Esophagus (tissue), 2 donors: ENCODE data around the gene MFRP. TPM values are rescaled to one million over a fixed set of nuclear protein-coding genes. Genes with fewer than 3 reads are reported as not detected.

ENCODE experiments used
- H3K27ac ChIP-seq, 2 donors: one replicate each; pipeline ENCODE4 v1.5.1; 2013; ENCODE audit warnings: low read depth in 2 of 2, mild to moderate bottlenecking in 2 of 2, inconsistent platforms in 1 of 2, low read length in 1 of 2, moderate library complexity in 1 of 2
- H3K27me3 ChIP-seq, 2 donors: one replicate each; pipeline ENCODE4 v1.6.1; 2013; ENCODE audit warnings: low read length in 2 of 2, control low read depth in 1 of 2, mild to moderate bottlenecking in 1 of 2; ENCODE audit not compliant: insufficient read depth in 2 of 2, control insufficient read depth in 1 of 2
- H3K36me3 ChIP-seq, 2 donors: one replicate each; pipeline ENCODE4 v1.6.1; 2013; ENCODE audit warnings: low read length in 1 of 2; ENCODE audit not compliant: control insufficient read depth in 2 of 2, insufficient read depth in 2 of 2
- H3K4me1 ChIP-seq, 2 donors: one replicate each; pipeline ENCODE4 v1.6.1; 2013; ENCODE audit warnings: low read length in 1 of 2; ENCODE audit not compliant: control insufficient read depth in 2 of 2, insufficient read depth in 2 of 2
- H3K4me3 ChIP-seq, 2 donors: one replicate each; pipeline ENCODE4 v1.5.1; 2013; ENCODE audit warnings: low read length in 2 of 2, mild to moderate bottlenecking in 2 of 2, low read depth in 1 of 2, moderate library complexity in 1 of 2
- H3K9me3 ChIP-seq, 2 donors: one replicate each; pipeline ENCODE4 v1.6.1; 2013; ENCODE audit warnings: mild to moderate bottlenecking in 2 of 2, low read depth in 1 of 2, low read length in 1 of 2, moderate library complexity in 1 of 2; ENCODE audit not compliant: control insufficient read depth in 2 of 2, insufficient read depth in 1 of 2
- whole genome bisulfite sequencing, 2 donors: extraction: QIAGEN DNeasy Blood & Tissue Kit; methylation state at CpG; one replicate each; pipeline ENCODE4 v1.1.7; 2013; 5-methylcytosine and 5-hydroxymethylcytosine counted together
- polyA plus RNA-seq, 2 donors: library from polyadenylated mRNA; stranded (reverse); fragments of 200-250 nt; gene quantifications; one replicate each; pipeline ENCODE4 v1.2.3, GENCODE V29; 2013
- donor health status: healthy with polysubstance abuse.
- donor health status: Bipolar disorder and iron deficiency.

MFRP gene
- polyA plus RNA-seq, 2 donors = not detected

GRCh38 chr11:119338965-119339588, 7.4 kb downstream of the MFRP start:
- Histone ChIP-seq H3K27ac (peak overlapping the region; percentile 2 to 38), H3K4me1 (peaks cover 16 to 30% of the 10 kb centered on the region in 2 donors), H3K9me3 (no peaks in the 10 kb centered on the region), H3K36me3 (peaks cover 0 to 9% of the 10 kb centered on the region in 2 donors), H3K4me3 (peak overlapping the region; percentile 37 to 38), H3K27me3 (no peaks in the 10 kb centered on the region)
- WGBS, 2 donors = 54 to 61% methylated on average over 11 of the region's 11 CpGs

DNA sequence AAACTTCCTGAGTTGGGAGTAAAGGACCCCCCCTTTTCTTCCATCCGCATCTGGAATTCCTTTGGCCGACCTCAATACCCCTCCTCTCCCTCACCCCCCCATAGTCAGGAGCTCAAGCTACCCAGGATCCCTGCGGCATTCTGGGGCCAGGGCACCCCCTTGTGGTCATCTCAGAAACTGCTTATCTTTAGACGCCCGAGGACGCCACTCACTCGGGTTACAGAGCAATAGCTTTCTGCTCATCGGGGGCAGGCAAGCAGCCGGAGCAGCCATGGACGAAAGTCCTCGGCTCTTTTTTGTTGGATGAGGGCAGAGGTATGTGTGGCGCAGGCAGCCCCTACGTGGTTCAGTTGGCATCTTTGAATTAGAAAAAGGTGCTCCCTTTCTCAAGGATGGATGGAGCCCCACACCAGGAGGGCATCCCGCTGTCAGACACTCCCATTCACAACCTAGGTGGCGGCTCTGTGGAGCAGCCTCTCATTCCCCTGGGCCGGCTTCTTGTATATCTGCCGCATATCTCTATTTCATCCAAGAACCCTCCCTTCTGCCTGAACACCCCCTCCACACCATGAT, 8.1 kb downstream of the MFRP start:
- no peak overlapping the region for H3K4me3 ChIP-seq
- no peaks in the 10 kb centered on the region for H3K9me3 ChIP-seq
- H3K27ac ChIP-seq = peak overlapping the region; percentile 38 to 60
- peaks cover 0 to 9% of the 10 kb centered on the region in 2 donors for H3K36me3 ChIP-seq
- H3K27me3 ChIP-seq = no peaks in the 10 kb centered on the region
- WGBS, 2 donors = 22 to 25% methylated on average over 17 of the region's 17 CpGs
- peaks cover 16 to 30% of the 10 kb centered on the region in 2 donors for H3K4me1 ChIP-seq

DNA sequence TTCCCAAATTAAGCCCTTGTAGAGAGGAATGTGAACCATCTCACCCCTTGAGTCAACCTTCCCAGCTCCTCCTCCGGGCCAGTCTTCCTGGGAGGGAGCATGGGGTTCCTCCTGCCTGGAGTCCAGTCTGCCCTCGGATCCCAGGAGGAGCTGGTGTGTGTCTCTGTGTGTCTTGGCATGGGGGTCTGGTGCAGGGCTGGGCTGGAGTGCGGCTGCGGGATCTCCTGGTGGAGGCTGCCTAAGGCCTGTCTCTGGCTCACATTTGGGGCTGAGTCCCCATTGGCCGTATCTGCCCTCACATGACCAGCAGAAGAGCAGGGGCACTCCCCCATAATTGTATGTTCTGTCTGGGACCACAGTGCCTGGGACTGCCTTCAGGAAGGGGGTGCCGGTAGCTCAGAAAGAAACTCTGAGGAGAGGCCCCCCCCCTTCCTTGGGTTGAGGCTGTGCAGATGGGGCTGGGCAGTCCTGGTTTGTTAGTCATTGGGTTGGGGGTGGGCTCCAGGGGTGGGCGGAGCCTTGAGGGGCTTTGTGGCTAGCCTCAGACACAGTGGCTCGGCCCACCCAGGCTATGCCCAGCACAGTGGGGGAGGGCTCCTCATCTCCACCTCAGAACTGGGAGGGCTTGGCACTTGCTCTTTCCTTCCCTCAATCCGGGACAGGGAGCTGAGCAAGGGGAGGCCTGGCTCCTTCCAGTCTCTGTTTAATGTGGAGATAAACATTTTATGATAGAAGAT, 8.8 kb downstream of the MFRP start:
- Histone ChIP-seq H3K4me3 (no peak overlapping the region), H3K36me3 (peaks cover 0 to 9% of the 10 kb centered on the region in 2 donors), H3K27ac (peak overlapping the region; percentile 44 to 60), H3K4me1 (peaks cover 16 to 30% of the 10 kb centered on the region in 2 donors), H3K9me3 (no peaks in the 10 kb centered on the region), H3K27me3 (no peaks in the 10 kb centered on the region)
- 57 to 71% methylated on average over 9 of the region's 9 CpGs for WGBS, 2 donors

DNA sequence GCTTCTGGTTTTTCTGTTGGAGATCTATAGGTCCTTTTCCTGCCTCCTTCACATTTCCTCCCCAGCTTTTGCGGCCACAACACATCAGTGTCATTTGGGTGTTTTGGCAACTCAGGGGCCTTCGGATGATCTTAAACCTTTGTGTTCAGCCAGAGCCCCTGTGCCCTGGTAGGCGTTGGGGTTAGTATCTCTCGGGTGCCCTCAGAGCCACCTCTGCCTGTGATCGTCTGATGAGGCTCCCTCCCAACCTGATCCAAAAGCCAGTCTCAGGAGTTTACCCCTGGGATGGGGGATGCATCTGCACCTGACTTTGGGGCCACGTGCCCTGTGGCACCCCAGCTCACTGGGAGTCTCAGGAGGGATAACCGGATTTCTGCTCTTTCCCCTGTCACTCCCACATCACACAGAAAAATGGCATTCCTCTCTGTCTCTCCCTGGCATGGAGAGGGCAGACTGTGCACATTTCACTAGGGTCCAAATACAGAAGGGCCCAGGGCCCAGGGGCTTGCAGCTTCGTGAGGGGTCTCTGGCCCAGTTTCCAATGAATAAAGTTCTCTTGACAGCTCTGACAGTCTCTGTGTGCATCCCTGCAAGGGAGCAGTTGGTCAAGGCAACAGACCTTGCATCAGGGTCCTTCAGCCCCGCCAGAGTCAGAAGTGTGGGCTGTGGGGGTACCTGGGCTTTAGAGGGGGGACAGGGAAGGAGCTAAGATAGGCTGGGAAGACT, 9.6 kb downstream of the MFRP start:
- Histone ChIP-seq H3K36me3 (peaks cover 0 to 9% of the 10 kb centered on the region in 2 donors), H3K4me3 (no peak overlapping the region), H3K27ac (no peak overlapping the region), H3K9me3 (no peaks in the 10 kb centered on the region), H3K27me3 (no peaks in the 10 kb centered on the region), H3K4me1 (peaks cover 16 to 30% of the 10 kb centered on the region in 2 donors)
- WGBS, 2 donors = 84% methylated on average over 9 of the region's 9 CpGs

DNA sequence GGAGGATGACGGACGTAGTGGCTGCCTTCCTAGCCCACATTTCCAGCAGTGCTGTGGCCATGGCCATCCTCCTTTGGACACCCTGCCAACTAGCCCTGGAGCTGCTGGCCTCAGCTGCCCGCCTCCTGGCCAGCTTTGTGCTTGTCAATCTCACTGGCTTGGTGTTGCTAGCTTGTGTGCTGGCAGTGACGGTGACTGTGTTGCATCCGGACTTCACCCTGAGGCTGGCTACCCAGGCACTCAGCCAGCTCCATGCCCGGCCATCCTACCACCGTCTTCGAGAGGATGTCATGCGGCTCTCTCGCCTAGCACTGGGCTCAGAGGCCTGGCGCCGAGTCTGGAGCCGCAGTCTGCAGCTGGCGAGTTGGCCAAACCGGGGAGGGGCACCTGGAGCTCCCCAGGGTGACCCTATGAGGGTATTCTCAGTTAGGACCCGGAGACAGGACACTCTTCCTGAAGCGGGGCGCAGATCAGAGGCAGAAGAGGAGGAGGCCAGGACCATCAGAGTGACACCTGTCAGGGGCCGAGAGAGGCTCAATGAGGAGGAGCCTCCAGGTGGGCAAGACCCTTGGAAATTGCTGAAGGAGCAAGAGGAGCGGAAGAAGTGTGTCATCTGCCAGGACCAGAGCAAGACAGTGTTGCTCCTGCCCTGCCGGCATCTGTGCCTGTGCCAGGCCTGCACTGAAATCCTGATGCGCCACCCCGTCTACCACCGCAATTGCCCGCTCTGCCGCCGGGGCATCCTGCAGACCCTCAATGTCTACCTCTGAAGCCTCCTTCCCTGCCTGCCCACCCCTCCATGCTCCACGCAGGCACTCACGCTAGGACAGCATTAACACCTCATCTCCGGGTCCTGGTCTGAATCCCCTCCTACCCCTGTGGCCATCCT, 10.6 kb downstream of the MFRP start:
- WGBS, 2 donors = 83 to 86% methylated on average over 30 of the region's 30 CpGs
- peaks cover 16 to 25% of the 10 kb centered on the region in 2 donors for H3K4me1 ChIP-seq
- H3K27me3 ChIP-seq = no peaks in the 10 kb centered on the region
- no peak overlapping the region for H3K4me3 ChIP-seq
- no peaks in the 10 kb centered on the region for H3K9me3 ChIP-seq
- no peak overlapping the region for H3K27ac ChIP-seq
- peaks cover 0 to 9% of the 10 kb centered on the region in 2 donors for H3K36me3 ChIP-seq

GRCh38 chr11:119335091-119335654, 11.3 kb downstream of the MFRP start:
- Histone ChIP-seq H3K27me3 (no peaks in the 10 kb centered on the region), H3K36me3 (peaks cover 0 to 9% of the 10 kb centered on the region in 2 donors), H3K9me3 (no peaks in the 10 kb centered on the region), H3K27ac (peak overlapping the region in 1 of 2 donors; percentile 83), H3K4me3 (peak overlapping the region; percentile 89 to 94), H3K4me1 (peaks cover 14 to 25% of the 10 kb centered on the region in 2 donors)
- WGBS, 2 donors = 65% methylated on average over 15 of the region's 15 CpGs

DNA sequence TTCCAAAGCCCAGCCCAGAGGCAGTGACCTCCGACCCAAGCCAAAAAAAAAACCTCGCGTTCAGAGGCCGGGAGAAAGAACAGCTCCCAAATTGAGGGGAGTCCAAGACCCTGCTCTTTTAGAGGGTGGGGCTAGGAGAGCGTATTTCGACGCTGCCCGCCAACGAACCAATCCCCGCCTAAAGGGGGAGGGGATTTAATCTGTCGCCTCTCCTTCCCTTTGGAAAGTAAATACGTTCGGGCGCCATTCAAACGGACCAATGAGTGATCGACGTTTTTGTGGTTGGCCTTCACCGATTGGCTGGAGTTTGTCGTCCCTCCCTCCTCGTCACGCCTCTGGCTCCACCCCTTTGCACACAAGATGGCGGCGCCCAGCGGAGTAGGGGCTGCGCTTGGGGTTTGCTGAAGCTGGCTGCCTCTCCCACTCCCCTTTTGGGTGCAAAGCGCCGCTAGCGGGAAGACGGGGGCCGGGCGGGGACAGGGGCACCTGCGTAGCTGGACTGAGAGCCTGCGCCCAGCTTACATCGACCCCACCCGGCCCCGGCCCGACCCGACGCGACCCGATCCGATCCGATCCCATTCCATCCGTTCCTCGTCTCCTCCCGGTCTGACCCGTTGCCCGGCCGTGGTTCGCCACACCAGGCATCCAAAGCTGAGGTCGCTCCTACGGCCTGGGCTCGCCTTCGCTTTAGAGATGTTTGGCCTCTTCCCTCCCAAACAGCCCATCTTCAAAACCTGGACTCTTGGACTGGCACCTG, 12.2 kb downstream of the MFRP start, which contains the start of gene RNF26:
TSS of gene RNF26 (plus strand) at position 354 of the 757 bp plus-strand sequence. CDS start 596 bp downstream, outside the sequence.
- 0 to 1% methylated on average over 45 to 54 of the region's 54 CpGs for WGBS, 2 donors
- Histone ChIP-seq H3K9me3 (no peaks in the 10 kb centered on the region), H3K4me1 (peaks cover 11 to 22% of the 10 kb centered on the region in 2 donors), H3K27me3 (no peaks in the 10 kb centered on the region), H3K4me3 (peak within 1 kb of the TSS; percentile 89 to 94), H3K36me3 (peaks cover 0 to 9% of the 10 kb centered on the region in 2 donors), H3K27ac (peak within 1 kb of the TSS; percentile 70 to 83)

DNA sequence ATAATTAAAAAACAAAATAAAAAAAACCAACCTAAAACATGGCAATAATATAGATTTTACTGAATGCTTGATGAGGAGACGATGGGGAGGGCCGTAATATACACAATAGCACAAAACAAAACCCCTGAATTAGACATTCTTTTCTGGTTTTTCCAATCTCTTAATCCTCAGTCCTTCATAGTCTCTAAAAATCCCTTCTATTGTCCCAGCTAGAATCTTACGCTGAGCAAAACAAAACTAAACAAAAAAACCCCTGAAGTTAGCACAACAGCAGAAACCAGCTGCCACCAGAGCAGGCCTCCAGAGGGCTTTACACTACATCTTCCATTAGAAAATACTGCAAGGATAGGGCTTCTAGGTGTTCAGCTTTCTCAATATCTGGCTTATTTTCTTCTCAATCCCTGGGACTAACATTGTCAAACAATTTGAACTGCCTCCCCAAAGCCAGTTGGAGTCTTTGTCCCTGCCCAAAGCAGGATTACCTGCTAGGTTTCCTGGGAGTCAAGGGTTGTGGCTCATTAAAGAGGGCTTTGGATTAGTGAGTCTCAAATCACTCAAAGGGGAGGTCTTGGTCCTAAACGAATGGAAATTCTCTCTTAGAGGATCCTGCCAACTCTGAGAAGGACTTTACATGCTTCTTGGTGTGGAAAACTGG, 14.3 kb downstream of the MFRP start:
- peaks cover 8 to 18% of the 10 kb centered on the region in 2 donors for H3K4me1 ChIP-seq
- H3K27ac ChIP-seq = no peak overlapping the region
- no peaks in the 10 kb centered on the region for H3K9me3 ChIP-seq
- H3K4me3 ChIP-seq = no peak overlapping the region
- WGBS, 2 donors = 79 to 80% methylated on average over 4 of the region's 4 CpGs
- H3K27me3 ChIP-seq = no peaks in the 10 kb centered on the region
- peaks cover 0 to 9% of the 10 kb centered on the region in 2 donors for H3K36me3 ChIP-seq
